ENCODE measurements around the gene ZNF438.
A peak's percentile ranks its signal among the peaks of the same experiment; 100 is the strongest.
"Not testable (repeated sequence)": the region's sequence is repeated elsewhere in the genome, so short reads cannot be mapped to it uniquely, and the experiment has no call there.

Gene ZNF438

GRCh38 chr10:31042670-31043069 is 11.0 kb upstream of the ZNF438 start:
- no peak for DNase-seq

GRCh38 chr10:31041011-31041410 is 9.3 kb upstream of the ZNF438 start:
- no peak for DNase-seq

GRCh38 chr10:31039006-31039405 is 7.3 kb upstream of the ZNF438 start:
- DNase-seq, result not testable (repeated sequence)

GRCh38 chr10:31037749-31038148 is 6.1 kb upstream of the ZNF438 start:
- no peak for DNase-seq

GRCh38 chr10:31036209-31036608 is 4.5 kb upstream of the ZNF438 start:
- no peak for DNase-seq

- no peak for DNase-seq
These were observed 3.7 kb upstream of the ZNF438 start for GRCh38 chr10:31035266-31035798.

- DNase-seq, result no peak
These were observed 2.6 kb upstream of the ZNF438 start for GRCh38 chr10:31034098-31034909.

- no peak for DNase-seq
These were observed 1.5 kb upstream of the ZNF438 start for GRCh38 chr10:31033147-31033546.

GRCh38 chr10:31032258-31033132 is 830 bp upstream of the ZNF438 start:
- DNase-seq, result peak; percentile 95

- no peak for DNase-seq
These were observed 484 bp downstream of the ZNF438 start for GRCh38 chr10:31031205-31031557.

GRCh38 chr10:31030800-31031199 is 865 bp downstream of the ZNF438 start:
- no peak for DNase-seq

GRCh38 chr10:31030260-31030659 is 1.4 kb downstream of the ZNF438 start:
- DNase-seq, result no peak

GRCh38 chr10:31028081-31028480 is 3.6 kb downstream of the ZNF438 start:
- no peak for DNase-seq

- not testable (repeated sequence) for DNase-seq
These were observed 5.4 kb downstream of the ZNF438 start for GRCh38 chr10:31026279-31026678.

GRCh38 chr10:31025142-31025541 is 6.5 kb downstream of the ZNF438 start:
- no peak for DNase-seq

GRCh38 chr10:31023558-31023957 is 8.1 kb downstream of the ZNF438 start:
- no peak for DNase-seq

GRCh38 chr10:31020209-31020608 is 11.5 kb downstream of the ZNF438 start:
- no peak for DNase-seq

GRCh38 chr10:31018962-31019361 is 12.7 kb downstream of the ZNF438 start:
- no peak for DNase-seq

- DNase-seq, result no peak
These were observed 13.3 kb downstream of the ZNF438 start for GRCh38 chr10:31018356-31018750.

- DNase-seq, result no peak
These were observed 13.9 kb downstream of the ZNF438 start for GRCh38 chr10:31017534-31018355.

- DNase-seq, result no peak
These were observed 17.3 kb downstream of the ZNF438 start for GRCh38 chr10:31014161-31014875.

GRCh38 chr10:31013331-31013730 is 18.3 kb downstream of the ZNF438 start:
- DNase-seq, result no peak

Data from activated CD8-positive, alpha-beta memory T cell treated with anti-CD3 and anti-CD28 coated beads, Interleukin-2, amount 50 U/mL, for 4 hours (primary cell).